Activated CD8-positive, alpha-beta memory T cell treated with anti-CD3 and anti-CD28 coated beads for 36 hours (primary cell): ENCODE measurements around the gene ZNF865. TPM values are rescaled to one million over a fixed set of nuclear protein-coding genes. Genes with fewer than 3 reads are reported as not detected.
"Not testable (repeated sequence)": the region's sequence is repeated elsewhere in the genome, so short reads cannot be mapped to it uniquely, and the experiment has no call there.

Experiments
- CTCF ChIA-PET: fragments of 350-600 bp; sonication (Branson Sonifier 250); formaldehyde crosslinking; loops from one replicate; lab custom pipeline; 2021; ENCODE audit warnings: antibody characterized with exemption; lab: Charles Lee
- POLR2A ChIA-PET: fragments of 350-600 bp; sonication (Branson Sonifier 250); formaldehyde crosslinking; loops from one replicate; lab custom pipeline; 2021; ENCODE audit warnings: antibody characterized with exemption; lab: Charles Lee
- total RNA-seq, 2 experiments: library from RNA; stranded (reverse); gene quantifications; one replicate each; pipeline ENCODE4 v1.2.3, GENCODE V29; 2021

The ZNF865 gene
- 10 to 100 TPM; 11.8 to 12.0 TPM for total RNA-seq

DNA sequence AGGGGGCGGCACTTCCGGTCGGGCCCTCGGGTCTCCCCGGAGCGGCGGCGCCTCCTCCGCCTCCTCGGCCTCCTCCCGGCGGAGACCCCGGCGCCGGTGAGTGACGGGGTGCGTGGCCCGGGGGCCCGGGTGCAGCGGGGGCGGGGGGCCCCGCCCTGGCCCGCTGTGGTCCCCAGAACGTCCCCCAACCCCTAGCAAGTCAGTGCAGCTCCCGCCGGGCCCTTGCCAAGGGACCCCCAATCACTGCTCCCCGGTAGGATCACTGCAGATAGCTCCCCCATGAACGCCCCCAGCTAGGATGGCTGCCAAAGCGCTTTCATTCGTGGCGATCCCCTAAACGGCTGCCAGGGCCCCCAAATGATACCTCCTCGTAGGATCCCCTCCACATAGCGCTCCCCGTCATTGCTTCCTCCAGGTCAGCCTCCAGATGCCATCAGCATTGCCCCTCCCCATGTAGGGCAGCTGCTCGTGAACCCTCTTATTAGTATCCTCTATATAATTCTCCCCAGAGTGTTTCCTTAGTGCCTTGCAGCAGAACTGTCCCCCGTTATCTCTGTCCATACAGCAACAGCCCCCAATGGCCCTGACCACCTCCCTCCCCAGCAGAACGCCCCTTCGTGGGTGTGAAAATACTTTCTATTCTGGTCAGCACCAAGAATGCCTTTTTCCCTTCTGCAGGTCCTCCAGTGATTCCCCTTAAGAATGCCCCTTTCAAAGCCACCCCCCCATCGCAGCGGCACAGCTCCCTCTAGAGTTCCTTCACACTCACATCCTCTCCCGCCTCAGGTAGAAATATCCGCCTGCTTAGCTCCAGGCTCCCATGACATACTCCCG, at the start of gene ZNF865:
TSS of gene ZNF865 (plus strand) at position 11 of the 834 bp plus-strand sequence. CDS start 7,972 bp downstream, outside the sequence.
- POLR2A ChIA-PET, result interaction anchor here (0.5 to 1.5 kb wide), 4 partner anchors 19 to 37 kb away, joined by 3 to 7 read pairs (median 4); partner anchors contain the start of genes ZNF581 and ZNF784
- CTCF ChIA-PET, result interaction anchor here (0.6 to 4.1 kb wide), 17 partner anchors 9 to 611 kb away, joined by 3 to 25 read pairs (median 5); partner anchors contain the start of genes CCDC106, ZNF628 and ZNF784

DNA sequence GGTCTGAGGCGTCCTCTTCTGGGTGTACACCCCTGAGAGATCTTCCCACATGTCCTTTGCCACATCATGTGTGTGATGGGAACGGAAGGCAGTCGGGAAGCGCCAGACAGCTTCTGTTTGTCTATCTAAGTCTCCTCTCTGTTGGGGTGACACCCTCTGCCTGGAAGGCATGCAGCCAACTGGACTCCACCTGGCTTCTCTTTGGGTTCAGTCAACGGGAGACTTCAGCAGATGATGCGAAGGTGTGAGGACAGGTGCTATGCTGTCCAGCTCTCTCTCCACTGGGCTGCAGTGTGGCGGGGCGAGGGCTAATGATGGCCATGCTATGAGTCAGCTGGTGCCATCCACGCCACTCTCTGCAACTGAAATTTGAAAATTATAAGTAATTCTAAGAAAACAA, 45.8 kb upstream of the ZNF865 start:
- CTCF ChIA-PET, result interaction anchor here (0.6 kb wide), 1 partner anchor 393 kb away, joined by 3 read pairs; no protein-coding TSS in a partner anchor
- POLR2A ChIA-PET, result no interaction called here

GRCh38 chr19:55563261-55563690, 42.2 kb upstream of the ZNF865 start:
- ChIA-PET CTCF (no interaction called here), POLR2A (no interaction called here)

DNA sequence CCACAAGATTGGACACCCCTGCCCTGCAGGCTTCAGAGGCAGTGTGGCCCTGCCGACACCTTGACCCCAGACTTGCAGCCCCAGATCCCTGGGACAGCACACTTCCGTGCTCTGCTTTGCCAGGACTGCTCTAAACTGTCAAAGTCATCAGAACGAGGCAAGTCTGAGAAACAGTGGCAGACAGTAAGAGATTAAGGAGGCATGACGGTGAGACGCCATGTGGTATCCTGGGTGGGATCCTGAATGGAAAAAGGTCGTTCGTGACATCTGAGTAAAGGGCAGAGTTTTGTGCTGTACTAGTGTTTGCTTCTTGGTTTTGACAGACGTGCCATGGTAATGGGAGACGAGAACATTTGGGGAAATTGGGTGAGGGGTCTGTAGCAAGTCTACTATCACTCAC, 38.6 kb upstream of the ZNF865 start:
- CTCF ChIA-PET, result no interaction called here
- POLR2A ChIA-PET, result no interaction called here

DNA sequence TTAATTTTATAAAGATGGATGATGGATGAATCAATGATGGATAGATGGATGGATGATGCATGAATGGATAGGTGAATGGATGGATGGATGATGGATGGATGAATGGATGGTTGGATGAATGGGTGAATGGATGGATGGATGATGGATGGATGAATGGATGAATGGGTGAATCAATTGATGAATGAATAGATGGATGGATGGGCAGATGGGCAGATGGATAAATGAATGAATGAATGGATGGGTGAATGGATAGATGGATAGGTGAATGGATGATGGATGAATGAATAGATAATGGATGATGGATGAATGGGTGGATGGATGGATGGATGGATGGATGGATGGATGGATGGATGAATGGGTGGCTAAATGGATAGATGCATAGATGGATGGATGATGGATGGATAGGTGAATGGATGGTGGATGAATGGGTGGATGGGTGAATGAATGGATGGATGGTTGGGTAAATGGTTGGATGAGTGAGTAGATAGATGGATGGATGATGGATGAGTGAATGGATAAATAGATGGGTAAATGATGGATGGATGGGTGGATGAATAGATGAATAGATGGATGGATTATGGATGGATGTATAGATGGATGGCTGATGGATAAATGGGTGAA, 37.6 kb upstream of the ZNF865 start:
- ChIA-PET POLR2A (no interaction called here), CTCF (no interaction called here)

GRCh38 chr19:55569477-55569876, 36.0 kb upstream of the ZNF865 start:
- CTCF ChIA-PET, POLR2A ChIA-PET: not testable (repeated sequence)

DNA sequence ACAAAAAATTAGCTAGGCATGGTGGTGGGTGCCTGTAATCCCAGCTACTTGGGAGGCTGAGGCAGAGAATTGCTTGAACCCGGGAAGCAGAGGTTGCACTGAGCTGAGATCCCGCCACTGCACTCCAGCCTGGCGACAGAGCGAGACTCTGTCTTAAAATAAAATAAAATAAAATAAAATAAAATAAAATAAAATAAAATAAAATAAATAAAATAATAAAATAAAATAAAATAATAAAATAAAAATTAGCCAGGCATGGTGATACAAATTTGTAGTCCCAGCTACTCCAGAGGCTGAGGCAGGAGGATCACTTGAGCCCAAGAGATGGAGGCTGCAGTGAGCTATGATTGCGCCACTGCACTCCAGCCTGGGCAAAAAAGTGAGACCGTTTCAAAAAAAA, 31.5 kb upstream of the ZNF865 start:
- POLR2A ChIA-PET, result not testable (repeated sequence)
- CTCF ChIA-PET, result interaction anchor here (0.6 kb wide), 1 partner anchor 58 kb away, joined by 3 read pairs; no protein-coding TSS in a partner anchor

- CTCF ChIA-PET, result no interaction called here
- POLR2A ChIA-PET, result no interaction called here
Observed at GRCh38 chr19:55576746-55577145, 28.7 kb upstream of the ZNF865 start.

- CTCF ChIA-PET, result no interaction called here
- POLR2A ChIA-PET, result no interaction called here
Observed at GRCh38 chr19:55578031-55578760, 27.3 kb upstream of the ZNF865 start.

- ChIA-PET POLR2A (interaction anchor here (0.5 kb wide), 1 partner anchor 25 kb away, joined by 4 read pairs; no protein-coding TSS in a partner anchor), CTCF (no interaction called here)
Observed at GRCh38 chr19:55578761-55579747, 26.4 kb upstream of the ZNF865 start.

DNA sequence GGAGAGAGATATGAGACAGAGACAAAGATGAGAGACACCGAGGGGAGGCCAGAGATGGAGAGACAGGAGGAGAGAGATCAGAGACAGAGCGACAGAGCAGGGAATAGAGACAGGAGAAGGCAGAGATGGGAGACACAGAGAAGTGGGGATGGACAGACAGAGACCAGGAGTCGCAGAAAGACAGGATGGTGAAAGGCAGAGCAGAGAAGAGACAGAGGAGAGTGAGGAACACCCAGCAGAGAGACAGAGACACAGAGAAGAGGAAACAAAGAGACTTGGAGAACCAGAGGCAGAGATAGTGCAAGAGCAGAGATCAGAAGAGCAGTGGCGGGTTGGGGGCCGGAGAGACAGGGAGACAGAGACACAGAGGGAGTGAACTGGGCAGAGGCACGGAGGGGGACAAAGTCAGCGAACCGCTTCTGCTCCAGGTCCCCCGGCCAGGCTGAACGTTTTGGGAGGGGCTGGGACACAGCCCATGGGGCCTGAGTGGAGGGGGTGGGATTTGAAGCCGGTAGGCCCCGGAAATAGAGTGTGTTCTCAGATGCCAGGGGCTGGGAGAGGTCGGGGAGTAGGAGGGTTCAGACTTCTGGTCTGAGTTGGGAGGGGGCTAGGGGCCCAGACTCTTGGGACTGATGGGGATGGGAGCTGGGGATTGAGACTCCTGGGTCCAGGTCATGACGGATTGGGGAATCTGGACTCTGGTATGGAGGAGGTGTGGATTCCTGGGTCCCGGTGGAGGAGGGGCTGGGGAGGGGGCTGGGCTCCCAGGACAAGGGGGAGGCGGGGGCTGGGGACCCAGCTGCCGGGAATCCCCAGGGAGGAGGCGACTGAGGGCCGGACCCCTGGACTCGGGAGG, 25.5 kb upstream of the ZNF865 start:
- CTCF ChIA-PET, result interaction anchor here (0.9 to 2.5 kb wide), 2 partner anchors 51 to 76 kb away, joined by 3 to 8 read pairs; no protein-coding TSS in a partner anchor

GRCh38 chr19:55580628-55581144, 24.8 kb upstream of the ZNF865 start, which contains the start of gene ZNF579:
Gene ZNF579 (minus strand): TSS chr19:55580848. CDS start chr19:55579639, 1,209 bp downstream.
- POLR2A ChIA-PET, result interaction anchor here (0.7 kb wide), 1 partner anchor 19 kb away, joined by 3 read pairs; the partner anchor contains the start of gene FIZ1
- CTCF ChIA-PET, result interaction anchor here (0.9 to 2.5 kb wide), 3 partner anchors 42 to 77 kb away, joined by 3 to 8 read pairs (median 3); no protein-coding TSS in a partner anchor

More for the DNA sequence above, 25.5 kb upstream of the ZNF865 start:
- POLR2A ChIA-PET, result interaction anchor here (0.7 kb wide), 1 partner anchor 20 kb away, joined by 3 read pairs; the partner anchor contains the start of gene FIZ1

- POLR2A ChIA-PET, result interaction anchor here (0.7 kb wide), 1 partner anchor 18 kb away, joined by 3 read pairs; the partner anchor contains the start of gene FIZ1
- CTCF ChIA-PET, result interaction anchor here (1.2 to 2.5 kb wide), 2 partner anchors 42 to 50 kb away, joined by 3 to 8 read pairs; no protein-coding TSS in a partner anchor
Observed at GRCh38 chr19:55581145-55581822, 24.2 kb upstream of the ZNF865 start.

DNA sequence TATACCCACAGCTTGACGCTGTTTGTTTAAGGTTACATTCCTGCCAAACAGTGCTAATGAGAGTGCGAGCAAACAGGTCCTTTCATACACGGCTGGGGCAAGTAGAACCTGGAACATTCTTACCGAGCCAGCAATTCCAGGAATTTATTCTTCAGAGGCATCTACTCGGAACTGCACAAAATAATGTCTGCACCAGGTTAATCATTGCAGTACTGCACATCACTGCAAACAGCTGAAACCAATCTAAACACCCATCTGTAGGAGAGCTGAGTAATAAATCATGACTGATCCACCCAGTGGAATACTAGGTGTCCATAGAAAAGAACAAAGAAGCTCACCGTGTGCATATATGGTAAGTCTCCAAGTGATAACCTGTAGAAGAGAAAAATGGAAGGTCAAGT, 23.6 kb upstream of the ZNF865 start:
- POLR2A ChIA-PET, result interaction anchor here (0.7 kb wide), 1 partner anchor 17 kb away, joined by 3 read pairs; the partner anchor contains the start of gene FIZ1
- CTCF ChIA-PET, result interaction anchor here (1.2 to 2.5 kb wide), 2 partner anchors 41 to 49 kb away, joined by 3 to 8 read pairs; no protein-coding TSS in a partner anchor

GRCh38 chr19:55582284-55582683, 23.2 kb upstream of the ZNF865 start:
- CTCF ChIA-PET, result interaction anchor here (2.5 kb wide), 1 partner anchor 49 kb away, joined by 8 read pairs; no protein-coding TSS in a partner anchor
- POLR2A ChIA-PET, result not testable (repeated sequence)
